ENCODE results near the gene RBBP6.

- TF ChIP-seq CTCF (conservative IDR thresholded peaks at IDR 0.05) = no peak
- no peak for TF ChIP-seq EZH2 (IDR thresholded peaks at IDR 0.05; ENCODE audit: low read depth)
These were observed 28.2 kb upstream of the RBBP6 start for GRCh38 chr16:24511174-24511573.

Measured in PC-9 (cell line).